Motor neuron (in vitro differentiated cells): Measurements from ENCODE around the gene MRPL45. TPM values are rescaled to one million over a fixed set of nuclear protein-coding genes. Genes with fewer than 3 reads are reported as not detected.
"Not testable (repeated sequence)": the region's sequence is repeated elsewhere in the genome, so short reads cannot be mapped to it uniquely, and the experiment has no call there.

Source experiments
- ATAC-seq, 8 experiments: fragments of 200-7000 bp; cut with Tn5 transposase; replicated peaks in 6 of 8; 2 replicates each; pipeline ENCODE4 v1.8.0; 2021; ENCODE audit warnings: mild to moderate bottlenecking in 8 of 8, moderate library complexity in 8 of 8
- H3K27ac ChIP-seq, 2 donors: fragments of 250-450 bp; sonication (Bioruptor Pico); 2 replicates each; pipeline ENCODE4 v1.9.0; 2021; ENCODE audit warnings: antibody characterized with exemption in 2 of 2, mild to moderate bottlenecking in 2 of 2, moderate library complexity in 1 of 2
- H3K4me1 ChIP-seq, 2 donors: fragments of 250-450 bp; sonication (Bioruptor Pico); replicated peaks in 1 of 2; 2 replicates each; pipeline ENCODE4 v1.6.1; 2021; ENCODE audit warnings: antibody characterized with exemption in 2 of 2, mild to moderate bottlenecking in 2 of 2, moderate library complexity in 1 of 2
- H3K4me3 ChIP-seq, 5 donors: fragments of 250-450 bp; sonication (Bioruptor Pico); 2 replicates each; pipeline ENCODE4 v1.9.0; 2021; ENCODE audit warnings: antibody characterized with exemption in 5 of 5, mild to moderate bottlenecking in 5 of 5, moderate library complexity in 4 of 5
- WGBS, 10 experiments: fragments of 450-650 bp; shearing (Covaris generic); methylation state at CpG; one replicate each; pipeline ENCODE4 v1.0.0; 2022; 5-methylcytosine and 5-hydroxymethylcytosine counted together
- in situ Hi-C, 9 experiments: fragments of 400-800 bp; cut with MboI; loops; one replicate each; pipeline ENCODE4 v1.15.0; 2021; ENCODE audit warnings: low sequenced_read_pairs in 9 of 9, low pct_unique_long_range_greater_than_20kb in 2 of 9; ENCODE audit not compliant: unreplicated experiment in 9 of 9
- total RNA-seq, 8 experiments: library from RNA; unstranded; fragments of 300-600 nt; gene quantifications; 2 replicates each; pipeline versions ENCODE4 v1.2.3 to v1.2.4, GENCODE V29; 2022

The MRPL45 gene
- total RNA-seq, 8 experiments from 2014 or later = 28.0 to 58.7 (median 39.6) TPM

- WGBS, 10 experiments = 15 to 100% (median 91%) methylated on average over 1 to 9 of the region's 21 CpGs; no CpG with 5 or more reads in 1 of the 10 experiments
- H3K4me1 ChIP-seq, H3K27ac ChIP-seq, in situ Hi-C loops, ATAC-seq, H3K4me3 ChIP-seq: not testable (repeated sequence)
Observed at GRCh38 chr17:38295602-38296365, 1.2 kb upstream of the MRPL45 start.

GRCh38 chr17:38315497-38315896, 18.5 kb downstream of the MRPL45 start:
- in situ Hi-C loops = no loop called here
- Histone ChIP-seq H3K4me1 (no peaks in the 10 kb centered on the region), H3K27ac (no peak overlapping the region), H3K4me3 (no peak overlapping the region)
- WGBS, 10 experiments = 40 to 100% (median 67%) methylated on average over 2 to 3 of the region's 3 CpGs; no CpG with 5 or more reads in 2 of the 10 experiments
- ATAC-seq = no peak

- WGBS, 10 experiments = 40 to 95% (median 70%) methylated on average over 1 to 3 of the region's 3 CpGs; no CpG with 5 or more reads in 6 of the 10 experiments
- no peak overlapping the region for H3K27ac ChIP-seq
- no peak for ATAC-seq
Observed at GRCh38 chr17:38317081-38317480, 20.1 kb downstream of the MRPL45 start.

GRCh38 chr17:38320482-38320881, 23.5 kb downstream of the MRPL45 start:
- in situ Hi-C loops = no loop called here
- 83 to 100% (median 94%) methylated on average over 1 to 10 of the region's 10 CpGs; no CpG with 5 or more reads in 2 of the 10 experiments for WGBS, 10 experiments
- peaks cover 11 to 17% of the 10 kb centered on the region in 2 donors for H3K4me1 ChIP-seq
- ATAC-seq = no peak
- H3K27ac ChIP-seq = no peak overlapping the region
- no peak overlapping the region for H3K4me3 ChIP-seq

More at GRCh38 chr17:38317081-38317480, 20.1 kb downstream of the MRPL45 start:
- in situ Hi-C loops = no loop called here
- H3K4me3 ChIP-seq = no peak overlapping the region
- no peaks in the 10 kb centered on the region for H3K4me1 ChIP-seq

GRCh38 chr17:38322156-38322779, 25.3 kb downstream of the MRPL45 start:
- ATAC-seq = peak in 6 of 8 experiments; percentile 26 to 84 (median 49)
- in situ Hi-C loops = no loop called here
- Histone ChIP-seq H3K4me3 (no peak overlapping the region), H3K27ac (no peak overlapping the region), H3K4me1 (peaks cover 17 to 22% of the 10 kb centered on the region in 2 donors)
- WGBS, 10 experiments = 17 to 80% (median 32%) methylated on average over 1 to 2 of the region's 8 CpGs; no CpG with 5 or more reads in 7 of the 10 experiments

- ATAC-seq = no peak
- WGBS, 10 experiments = 71 to 100% (median 100%) methylated on average over 1 of the region's 1 CpG; no CpG with 5 or more reads in 4 of the 10 experiments
Observed at GRCh38 chr17:38322897-38323296, 25.9 kb downstream of the MRPL45 start.

GRCh38 chr17:38324141-38324697, 27.3 kb downstream of the MRPL45 start:
- peak in 3 of 8 experiments; percentile 6 to 40 (median 39) for ATAC-seq
- in situ Hi-C loops = no loop called here
- WGBS, 10 experiments = 73 to 100% (median 83%) methylated on average over 1 to 3 of the region's 3 CpGs; no CpG with 5 or more reads in 5 of the 10 experiments

More at GRCh38 chr17:38322897-38323296, 25.9 kb downstream of the MRPL45 start:
- no peak overlapping the region for H3K4me3 ChIP-seq
- peaks cover 17 to 22% of the 10 kb centered on the region in 2 donors for H3K4me1 ChIP-seq
- H3K27ac ChIP-seq = no peak overlapping the region
- in situ Hi-C loops = no loop called here

GRCh38 chr17:38324772-38325171, 27.8 kb downstream of the MRPL45 start:
- peak overlapping the region; percentile 9 to 67 for H3K27ac ChIP-seq
- H3K4me1 ChIP-seq = peaks cover 17 to 22% of the 10 kb centered on the region in 2 donors
- 50 to 100% (median 61%) methylated on average over 1 to 2 of the region's 2 CpGs; no CpG with 5 or more reads in 3 of the 10 experiments for WGBS, 10 experiments
- no peak overlapping the region for H3K4me3 ChIP-seq
- peak; percentile 14 to 49 (median 44) for ATAC-seq
- in situ Hi-C loops = loop anchor here in 1 of 9 experiments (25.0 kb wide), 1 partner anchor 113 kb away; the partner anchor contains the start of gene ARHGAP23

More at GRCh38 chr17:38324141-38324697, 27.3 kb downstream of the MRPL45 start:
- peaks cover 17 to 22% of the 10 kb centered on the region in 2 donors for H3K4me1 ChIP-seq
- H3K4me3 ChIP-seq = no peak overlapping the region
- no peak overlapping the region for H3K27ac ChIP-seq

- peaks cover 17 to 22% of the 10 kb centered on the region in 2 donors for H3K4me1 ChIP-seq
- H3K4me3 ChIP-seq = no peak overlapping the region
- WGBS, 10 experiments = 14 to 100% (median 55%) methylated on average over 1 to 3 of the region's 5 CpGs; no CpG with 5 or more reads in 2 of the 10 experiments
- peak in 6 of 8 experiments; percentile 11 to 87 (median 81) for ATAC-seq
- in situ Hi-C loops = loop anchor here in 1 of 9 experiments (25.0 kb wide), 1 partner anchor 112 kb away; the partner anchor contains the start of gene ARHGAP23
- H3K27ac ChIP-seq = peak overlapping the region; percentile 37 to 67
Observed at GRCh38 chr17:38325221-38325851, 28.4 kb downstream of the MRPL45 start.

- WGBS, 10 experiments = 77 to 100% (median 94%) methylated on average over 1 to 4 of the region's 8 CpGs; no CpG with 5 or more reads in 4 of the 10 experiments
- H3K4me3 ChIP-seq = no peak overlapping the region
- in situ Hi-C loops = loop anchor here in 1 of 9 experiments (25.0 kb wide), 1 partner anchor 110 kb away; the partner anchor contains the start of gene ARHGAP23
- no peak for ATAC-seq
- peaks cover 17 to 22% of the 10 kb centered on the region in 2 donors for H3K4me1 ChIP-seq
- no peak overlapping the region for H3K27ac ChIP-seq
Observed at GRCh38 chr17:38326996-38327792, 30.2 kb downstream of the MRPL45 start.

GRCh38 chr17:38327936-38328335, 31.0 kb downstream of the MRPL45 start:
- in situ Hi-C loops = loop anchor here in 1 of 9 experiments (25.0 kb wide), 1 partner anchor 109 kb away; the partner anchor contains the start of gene ARHGAP23
- Histone ChIP-seq H3K27ac (no peak overlapping the region), H3K4me1 (peaks cover 17 to 22% of the 10 kb centered on the region in 2 donors), H3K4me3 (no peak overlapping the region)
- ATAC-seq = no peak
- WGBS, 10 experiments = 40 to 100% (median 78%) methylated on average over 1 of the region's 1 CpG; no CpG with 5 or more reads in 5 of the 10 experiments
